Measurements from ENCODE around the gene PADI4. TPM values are rescaled to one million over a fixed set of nuclear protein-coding genes. Genes with fewer than 3 reads are reported as not detected.
"Not testable (repeated sequence)": the region's sequence is repeated elsewhere in the genome, so short reads cannot be mapped to it uniquely, and the experiment has no call there.

PADI4 gene
- total RNA-seq, 2 donors from 2014 or later, result 1.3 to 2.4 TPM

DNA sequence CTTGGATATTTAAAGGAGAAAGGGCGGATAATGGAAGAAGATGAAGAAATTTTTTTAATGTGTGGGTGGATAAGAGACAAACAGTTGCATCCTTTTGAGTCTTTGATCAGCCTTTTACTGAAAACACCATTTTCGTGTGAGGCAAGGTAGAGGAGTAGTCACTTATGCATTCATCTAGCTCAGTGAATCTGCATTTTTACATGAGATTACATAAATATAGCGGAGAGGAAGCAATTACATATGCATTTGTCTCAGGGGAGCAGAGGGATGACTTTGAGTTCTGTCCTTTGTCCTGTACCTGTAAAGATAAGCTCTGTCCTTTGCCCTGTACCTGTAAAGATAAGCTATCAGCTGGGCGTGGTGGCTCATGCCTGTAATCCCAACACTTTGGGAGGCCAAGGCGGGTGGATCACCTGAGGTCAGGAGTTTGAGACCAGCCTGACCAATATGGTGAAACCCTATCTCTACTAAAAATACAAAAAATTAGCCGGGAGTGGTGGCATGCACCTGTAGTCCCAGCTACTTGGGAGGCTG, 13.9 kb downstream of the PADI4 start:
- not testable (repeated sequence) for H3K27ac Mint-ChIP-seq; H3K9me3 Mint-ChIP-seq; H3K36me3 Mint-ChIP-seq; ATAC-seq; DNase-seq (ENCODE audit: low spot score in 2 of 2)

DNA sequence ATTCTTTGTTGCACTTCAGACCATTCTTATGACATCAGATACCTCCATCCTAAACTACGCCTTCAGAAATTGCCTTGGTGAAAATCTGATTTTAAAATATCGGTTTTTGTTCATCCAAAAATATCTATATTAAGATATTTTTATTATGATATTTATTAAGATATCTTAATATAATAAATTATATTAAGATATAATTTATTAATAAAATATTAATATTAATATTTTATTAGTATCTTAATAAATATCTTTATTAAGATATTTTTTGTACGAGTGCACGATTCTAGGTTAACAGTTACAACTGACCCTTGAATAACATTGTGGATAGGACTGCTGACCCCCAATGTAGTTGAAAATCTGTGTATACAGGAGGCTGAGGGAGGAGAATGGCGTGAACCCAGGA, 20.9 kb downstream of the PADI4 start:
- H3K9me3 Mint-ChIP-seq, result peaks cover 0 to 4% of the 10 kb centered on the region in 2 donors
- DNase-seq (ENCODE audit: low spot score in 2 of 2), result no peak
- H3K27ac Mint-ChIP-seq, result no peak overlapping the region
- ATAC-seq, result no peak
- no peaks in the 10 kb centered on the region for H3K36me3 Mint-ChIP-seq

DNA sequence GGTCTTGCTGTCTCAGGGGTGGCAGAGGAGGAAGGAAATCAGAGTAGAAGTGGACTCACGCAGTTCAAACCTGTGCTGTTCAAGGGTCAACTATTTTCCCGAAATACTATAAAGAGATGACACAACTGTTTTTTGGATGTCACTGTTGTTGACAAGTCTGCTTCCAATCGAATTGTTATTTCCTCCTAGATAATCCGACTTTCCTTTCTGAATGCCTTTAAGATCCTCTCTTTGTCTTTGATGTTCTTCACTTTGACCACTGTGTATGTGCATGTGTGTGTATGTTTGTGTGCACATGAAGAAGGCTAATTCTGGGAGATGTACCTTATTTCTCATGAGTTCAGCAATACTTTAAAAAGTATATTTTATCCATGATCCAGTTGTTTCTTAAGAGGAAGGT, 21.6 kb downstream of the PADI4 start:
- ATAC-seq (no peak), DNase-seq (ENCODE audit: low spot score in 2 of 2) (no peak)
- Mint-ChIP-seq H3K27ac (no peak overlapping the region), H3K9me3 (peaks cover 0 to 4% of the 10 kb centered on the region in 2 donors), H3K36me3 (no peaks in the 10 kb centered on the region)

DNA sequence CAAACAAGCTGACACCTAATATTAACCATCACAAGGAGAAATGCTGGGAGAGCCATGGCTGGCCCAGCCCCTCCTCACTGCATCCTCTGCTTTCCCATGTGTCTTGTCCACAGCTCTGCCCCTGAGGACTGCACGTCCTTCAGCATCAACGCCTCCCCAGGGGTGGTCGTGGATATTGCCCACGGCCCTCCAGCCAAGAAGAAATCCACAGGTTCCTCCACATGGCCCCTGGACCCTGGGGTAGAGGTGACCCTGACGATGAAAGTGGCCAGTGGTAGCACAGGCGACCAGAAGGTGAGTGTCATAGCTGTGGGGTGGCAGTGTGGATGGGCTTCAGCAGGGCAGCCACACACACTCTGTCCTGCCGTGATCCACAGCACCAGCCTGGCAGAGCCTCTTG, 22.9 kb downstream of the PADI4 start:
- DNase-seq (ENCODE audit: low spot score in 2 of 2), result no peak
- no peak overlapping the region for H3K27ac Mint-ChIP-seq
- H3K9me3 Mint-ChIP-seq, result peaks cover 0 to 4% of the 10 kb centered on the region in 2 donors
- no peaks in the 10 kb centered on the region for H3K36me3 Mint-ChIP-seq
- ATAC-seq, result no peak

DNA sequence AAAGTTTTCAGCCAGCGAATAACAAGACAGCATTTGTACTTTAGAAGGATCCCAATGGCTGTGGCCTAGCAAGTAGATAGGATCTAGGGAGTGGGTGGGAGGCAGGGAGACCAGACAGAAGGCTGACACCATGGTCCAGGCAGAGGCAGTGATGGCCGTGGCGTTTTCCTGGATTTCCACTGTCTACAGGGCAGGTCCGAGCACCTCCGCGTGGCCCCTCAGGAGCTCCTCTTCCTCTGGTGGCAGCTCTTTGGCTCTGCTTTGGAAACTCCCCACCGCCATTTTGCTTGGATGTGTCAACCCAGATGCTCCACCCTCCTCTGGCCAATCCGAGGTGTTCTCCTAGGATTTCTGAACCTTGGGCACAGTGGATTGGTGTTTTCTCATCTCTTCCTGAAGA, 25.1 kb downstream of the PADI4 start:
- no peak for DNase-seq (ENCODE audit: low spot score in 2 of 2)
- no peak for ATAC-seq
- Mint-ChIP-seq H3K27ac (no peak overlapping the region), H3K36me3 (no peaks in the 10 kb centered on the region), H3K9me3 (peaks cover 0 to 4% of the 10 kb centered on the region in 2 donors)

DNA sequence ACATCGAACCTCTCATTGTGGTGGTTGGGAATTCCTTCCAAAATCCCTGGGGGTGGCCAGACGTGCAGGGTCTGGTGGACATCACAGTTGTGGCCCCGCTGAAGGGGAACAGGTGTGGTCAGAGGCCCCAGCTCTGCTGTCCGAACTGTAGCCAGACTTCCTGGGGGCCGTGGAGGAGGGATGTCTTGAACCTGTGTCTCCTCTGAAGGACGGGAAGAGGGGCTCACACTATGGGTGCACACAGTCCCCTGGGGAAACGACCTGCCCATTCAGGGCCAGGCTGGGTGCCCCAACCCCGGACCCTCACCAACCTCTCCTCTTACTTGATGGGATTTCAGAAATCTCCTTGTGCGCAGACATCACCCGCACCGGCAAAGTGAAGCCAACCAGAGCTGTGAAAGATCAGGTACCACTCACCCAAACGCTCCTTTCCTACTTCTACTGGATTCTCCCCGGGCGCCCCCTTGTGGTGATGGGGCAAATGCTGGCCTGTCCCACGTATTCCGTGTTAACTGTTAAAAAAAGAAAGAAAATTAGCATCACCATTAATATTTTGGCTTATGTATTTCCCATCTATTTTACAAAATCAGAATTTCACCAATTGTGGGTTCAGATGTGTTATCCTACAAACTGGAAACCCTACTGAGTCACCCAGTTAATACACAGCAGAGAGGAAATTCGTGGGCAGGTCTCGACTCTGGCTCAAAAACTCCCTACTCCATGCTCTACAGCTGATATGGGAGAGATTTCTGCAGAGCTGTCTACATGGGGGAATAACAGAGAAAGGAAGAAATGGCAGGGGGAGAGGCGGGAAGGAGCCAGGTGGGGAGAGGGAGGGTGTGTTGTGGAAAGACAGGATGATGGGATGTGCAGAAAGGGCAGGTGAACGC, 28.1 kb downstream of the PADI4 start:
- Mint-ChIP-seq H3K36me3 (no peaks in the 10 kb centered on the region), H3K9me3 (peaks cover 0 to 4% of the 10 kb centered on the region in 2 donors), H3K27ac (no peak overlapping the region)
- peak in 1 of 2 donors; percentile 85 for DNase-seq (ENCODE audit: low spot score in 2 of 2)
- ATAC-seq, result peak; percentile 67 to 70

DNA sequence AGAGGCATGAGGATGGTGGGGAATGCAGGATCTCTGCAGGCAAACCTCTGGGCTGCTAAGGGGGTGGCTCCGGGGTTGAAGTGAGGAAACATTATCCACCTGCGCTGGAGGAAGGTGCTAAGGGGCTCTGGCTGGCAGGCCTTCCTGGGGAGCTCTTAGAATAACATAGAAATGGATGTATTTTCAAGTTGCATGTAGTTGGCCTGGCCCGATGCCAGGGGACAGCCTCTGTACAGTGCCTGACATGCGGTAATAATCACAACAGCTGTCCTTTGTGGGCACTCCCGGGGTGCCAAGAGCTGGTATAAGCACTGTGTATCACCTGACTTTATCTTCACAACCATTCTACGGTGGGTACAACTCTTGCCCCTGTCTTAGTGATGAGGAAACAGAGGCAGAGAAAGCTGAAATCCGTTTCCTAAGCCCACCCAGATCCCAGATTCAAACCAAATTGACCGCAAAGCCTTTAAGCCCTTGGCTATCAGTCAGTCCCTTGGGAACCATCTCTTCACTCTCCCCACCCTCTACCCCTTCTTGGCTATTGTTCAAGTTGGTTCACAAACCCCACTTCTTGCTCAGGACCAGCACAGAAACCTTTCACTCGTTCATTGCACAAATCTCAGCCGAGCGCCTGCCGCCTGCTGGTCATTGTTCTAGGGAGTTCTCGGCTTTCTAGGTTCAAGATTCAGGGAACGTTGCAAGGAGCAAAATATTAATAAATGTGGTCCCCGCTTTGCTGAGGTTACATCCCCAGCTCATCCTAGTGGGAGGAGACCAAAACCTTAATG, 30.9 kb downstream of the PADI4 start:
- H3K9me3 Mint-ChIP-seq, result no peaks in the 10 kb centered on the region
- no peak for ATAC-seq
- no peaks in the 10 kb centered on the region for H3K36me3 Mint-ChIP-seq

DNA sequence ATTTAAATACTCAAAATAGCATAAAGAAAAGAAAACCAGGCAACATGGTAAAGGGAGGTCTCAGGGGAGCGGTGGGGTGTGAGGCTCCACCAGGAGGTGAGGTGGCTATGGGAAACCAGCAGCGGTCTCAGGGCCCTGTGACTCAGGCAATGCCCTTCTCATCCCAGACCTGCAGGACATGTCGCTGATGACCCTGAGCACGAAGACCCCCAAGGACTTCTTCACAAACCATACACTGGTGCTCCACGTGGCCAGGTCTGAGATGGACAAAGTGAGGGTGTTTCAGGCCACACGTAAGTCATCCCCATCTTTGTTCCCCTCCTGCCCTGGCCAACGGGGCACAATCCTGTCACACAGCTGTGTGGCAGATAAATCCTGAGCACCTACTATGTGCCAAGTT, 31.5 kb downstream of the PADI4 start:
- no peaks in the 10 kb centered on the region for H3K36me3 Mint-ChIP-seq

More for the DNA sequence above, 30.9 kb downstream of the PADI4 start:
- no peak overlapping the region for H3K27ac Mint-ChIP-seq
- no peak for DNase-seq (ENCODE audit: low spot score in 2 of 2)

DNA sequence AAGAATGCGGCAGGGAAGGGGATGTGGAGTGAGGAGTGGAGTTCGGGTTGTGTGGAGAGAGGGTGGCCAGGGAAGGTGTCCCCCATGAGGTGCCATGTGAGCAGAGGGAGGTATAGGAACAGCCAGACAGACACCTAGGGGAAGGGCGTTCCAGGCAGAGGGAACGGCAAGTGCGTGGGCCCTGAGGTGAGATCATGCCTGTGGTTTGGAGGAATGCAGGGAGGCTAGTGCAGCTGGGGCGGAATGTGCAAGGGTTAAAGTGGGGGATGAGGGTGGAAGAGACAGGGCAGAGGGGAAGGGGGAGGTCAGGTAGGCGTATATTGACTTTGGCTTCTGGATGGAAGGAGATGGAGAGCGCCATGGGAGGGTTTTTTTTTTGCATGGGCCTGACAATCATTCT, 32.4 kb downstream of the PADI4 start:
- no peak for ATAC-seq
- H3K36me3 Mint-ChIP-seq, result no peaks in the 10 kb centered on the region
- no peak for DNase-seq (ENCODE audit: low spot score in 2 of 2)
- no peak overlapping the region for H3K27ac Mint-ChIP-seq
- H3K9me3 Mint-ChIP-seq, result no peaks in the 10 kb centered on the region

More for the DNA sequence above, 31.5 kb downstream of the PADI4 start:
- Mint-ChIP-seq H3K27ac (no peak overlapping the region), H3K9me3 (no peaks in the 10 kb centered on the region)
- ATAC-seq (no peak), DNase-seq (ENCODE audit: low spot score in 2 of 2) (no peak)

DNA sequence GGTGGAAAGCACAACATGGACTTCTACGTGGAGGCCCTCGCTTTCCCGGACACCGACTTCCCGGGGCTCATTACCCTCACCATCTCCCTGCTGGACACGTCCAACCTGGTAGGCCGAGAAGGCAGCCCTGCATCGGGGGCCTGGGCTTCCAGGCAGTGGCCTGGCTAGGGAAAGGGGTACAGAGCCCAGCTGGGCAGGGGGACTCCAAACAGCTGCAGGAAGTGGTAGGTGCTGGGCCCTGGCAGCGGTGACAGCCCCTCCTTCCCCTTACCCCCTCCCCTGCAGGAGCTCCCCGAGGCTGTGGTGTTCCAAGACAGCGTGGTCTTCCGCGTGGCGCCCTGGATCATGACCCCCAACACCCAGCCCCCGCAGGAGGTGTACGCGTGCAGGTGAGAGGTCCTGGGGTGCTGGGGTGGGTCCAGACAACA, 34.0 kb downstream of the PADI4 start:
- ATAC-seq, result no peak
- Mint-ChIP-seq H3K36me3 (no peaks in the 10 kb centered on the region), H3K27ac (no peak overlapping the region), H3K9me3 (no peaks in the 10 kb centered on the region)
- no peak for DNase-seq (ENCODE audit: low spot score in 2 of 2)

DNA sequence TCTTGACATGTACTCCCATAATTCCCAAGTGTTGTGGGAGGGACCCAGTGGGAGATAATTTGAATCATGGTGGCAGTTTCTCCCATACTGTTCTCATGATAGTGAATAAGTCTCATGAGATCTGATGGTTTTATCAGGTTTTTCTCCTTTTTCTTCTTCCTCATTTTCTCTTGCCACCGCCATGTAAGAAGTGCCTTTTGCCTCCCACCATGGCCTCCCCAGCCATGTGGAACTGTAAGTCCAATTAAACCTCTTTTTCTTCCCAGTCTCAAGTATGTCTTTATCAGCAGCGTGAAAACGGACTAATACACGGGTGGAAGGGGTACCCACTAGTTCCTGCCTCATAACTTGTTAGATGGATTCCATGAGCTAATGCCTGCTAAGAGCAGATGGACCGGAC, 37.5 kb downstream of the PADI4 start:
- H3K9me3 Mint-ChIP-seq; DNase-seq (ENCODE audit: low spot score in 2 of 2); H3K36me3 Mint-ChIP-seq; H3K27ac Mint-ChIP-seq; ATAC-seq: not testable (repeated sequence)

DNA sequence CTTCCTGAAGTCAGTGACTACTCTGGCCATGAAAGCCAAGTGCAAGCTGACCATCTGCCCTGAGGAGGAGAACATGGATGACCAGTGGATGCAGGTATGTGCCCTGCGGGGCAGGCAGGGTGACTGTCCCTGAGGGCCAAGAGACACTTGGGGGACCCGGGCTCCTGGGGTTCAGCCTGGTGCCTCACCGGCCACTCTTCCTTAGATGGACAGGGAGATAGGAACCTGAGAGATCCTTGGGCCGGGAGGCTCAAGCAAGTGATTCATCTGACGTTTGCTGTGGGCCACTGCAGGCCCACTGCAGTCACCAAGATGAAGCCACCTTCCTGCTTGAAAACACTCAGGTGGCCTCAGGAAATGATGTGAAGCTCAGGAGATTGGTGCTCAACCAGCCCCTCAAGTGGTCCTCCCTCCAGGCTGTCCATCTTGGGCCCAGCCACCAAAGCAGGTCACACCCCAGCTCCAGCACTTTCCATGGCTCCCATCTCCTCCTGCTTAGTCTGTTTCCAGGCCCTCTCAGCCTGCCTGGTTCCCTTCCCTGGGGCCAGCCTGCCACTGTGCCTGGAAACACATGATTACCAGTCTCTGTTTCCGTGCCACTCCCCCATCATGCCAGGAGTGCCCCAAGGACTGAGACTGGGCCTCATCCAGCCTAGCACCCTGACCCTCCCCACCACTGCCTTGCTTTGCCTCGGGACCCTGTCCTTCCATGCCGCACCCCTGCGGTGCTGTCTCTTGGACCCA, 38.2 kb downstream of the PADI4 start:
- H3K27ac Mint-ChIP-seq, result no peak overlapping the region
- no peaks in the 10 kb centered on the region for H3K36me3 Mint-ChIP-seq
- H3K9me3 Mint-ChIP-seq, result no peaks in the 10 kb centered on the region
- DNase-seq (ENCODE audit: low spot score in 2 of 2) (no peak), ATAC-seq (no peak)

DNA sequence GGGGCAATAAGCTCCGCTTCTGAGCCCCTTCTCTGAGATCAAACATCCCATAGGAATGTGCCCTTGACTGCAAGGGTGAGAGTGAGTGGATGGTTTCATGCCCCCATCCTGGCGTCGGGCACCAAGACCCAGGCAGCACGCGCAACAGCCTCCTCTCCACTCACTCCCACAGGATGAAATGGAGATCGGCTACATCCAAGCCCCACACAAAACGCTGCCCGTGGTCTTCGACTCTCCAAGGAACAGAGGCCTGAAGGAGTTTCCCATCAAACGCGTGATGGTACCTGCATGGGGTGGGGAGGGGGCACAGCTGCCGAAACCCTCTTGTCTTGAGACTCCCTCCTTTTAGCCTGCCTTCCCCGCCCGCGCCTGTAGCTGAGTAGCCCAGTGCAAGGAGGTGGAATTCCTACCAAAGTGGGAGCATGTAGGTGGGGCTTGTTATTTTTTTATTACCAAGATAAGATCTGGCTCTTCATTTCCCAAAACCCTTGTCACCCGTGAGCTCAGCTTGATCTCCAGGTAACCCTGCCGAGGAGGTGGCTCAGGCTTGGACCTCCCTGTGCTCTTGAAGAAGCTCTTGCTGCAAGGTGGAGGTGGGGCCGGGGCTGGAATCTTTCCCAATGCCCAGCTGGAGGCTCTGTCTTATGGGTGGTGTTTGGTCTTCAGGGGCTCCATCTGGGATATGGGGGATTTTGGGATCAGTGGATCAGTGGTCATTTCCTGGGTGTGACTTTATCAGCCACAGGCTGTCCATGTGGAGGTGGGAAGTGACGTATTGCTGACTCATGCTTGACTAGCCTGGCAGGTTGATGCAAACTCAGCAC, 40.0 kb downstream of the PADI4 start:
- Mint-ChIP-seq H3K27ac (no peak overlapping the region), H3K9me3 (no peaks in the 10 kb centered on the region), H3K36me3 (no peaks in the 10 kb centered on the region)
- ATAC-seq (no peak), DNase-seq (ENCODE audit: low spot score in 2 of 2) (peak in 1 of 2 donors; percentile 28)

DNA sequence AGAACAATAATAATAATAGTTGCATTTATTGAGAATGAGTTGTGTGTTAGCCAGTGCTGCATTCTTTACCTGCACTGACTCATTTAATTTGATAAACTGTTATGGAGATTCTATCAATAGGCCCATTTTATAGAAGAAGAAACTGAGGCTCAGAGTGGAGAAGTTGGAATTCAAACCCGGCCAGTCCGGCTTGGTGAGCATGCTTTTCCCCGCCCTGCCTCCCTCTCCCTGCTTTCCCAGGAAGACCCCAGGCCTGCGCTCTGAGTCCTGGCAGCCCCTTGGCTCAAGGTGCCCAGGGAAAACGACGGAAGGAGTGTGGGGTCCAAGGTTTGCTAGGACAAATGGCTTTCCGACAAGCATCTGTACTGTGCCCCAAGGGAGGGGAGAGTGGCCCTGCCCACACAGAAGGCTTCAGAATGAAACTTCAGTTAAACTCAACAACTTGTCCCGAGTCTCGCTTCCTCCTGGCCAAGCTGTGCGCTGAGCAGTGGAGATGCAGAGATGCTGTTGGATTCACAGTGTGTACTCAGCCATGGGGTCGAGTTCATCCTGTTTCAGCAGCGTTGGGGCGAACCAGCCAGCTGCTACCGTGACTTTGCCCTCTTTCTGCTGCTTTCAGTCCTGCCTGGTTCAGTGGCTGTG, 40.7 kb downstream of the PADI4 start:
- H3K27ac Mint-ChIP-seq, result no peak overlapping the region

DNA sequence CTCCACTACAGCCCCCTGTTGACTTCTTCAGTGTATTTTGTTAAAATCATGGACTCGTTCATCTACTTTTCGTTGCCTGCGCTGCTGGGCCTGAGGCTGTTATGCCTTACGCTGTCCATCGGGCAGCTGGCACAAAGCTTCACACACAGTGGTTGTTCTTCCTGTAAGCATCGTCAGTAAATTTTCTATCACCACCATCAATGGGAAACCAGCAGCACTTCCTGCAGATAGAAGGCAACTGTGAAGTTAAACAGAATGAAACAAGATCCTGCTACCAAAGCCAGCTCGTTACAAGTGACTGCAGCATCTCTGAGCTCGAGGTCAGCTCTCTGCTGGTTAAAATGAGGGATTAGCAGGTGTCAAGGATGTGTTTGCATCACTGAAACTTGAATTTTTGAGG, 42.1 kb downstream of the PADI4 start:
- Mint-ChIP-seq H3K27ac (peak overlapping the region; percentile 77 to 79), H3K36me3 (no peaks in the 10 kb centered on the region), H3K9me3 (no peaks in the 10 kb centered on the region)
- DNase-seq (ENCODE audit: low spot score in 2 of 2) (no peak), ATAC-seq (no peak)

More for the DNA sequence above, 40.7 kb downstream of the PADI4 start:
- no peaks in the 10 kb centered on the region for H3K9me3 Mint-ChIP-seq
- H3K36me3 Mint-ChIP-seq, result no peaks in the 10 kb centered on the region
- DNase-seq (ENCODE audit: low spot score in 2 of 2), result no peak
- ATAC-seq, result no peak

All from activated naive CD4-positive, alpha-beta T cell treated with anti-CD3 and anti-CD28 coated beads, Interleukin-2, amount 50 U/mL, for 72 hours (primary cell).